ENCODE results near the gene PHF2.

PHF2 gene

DNA sequence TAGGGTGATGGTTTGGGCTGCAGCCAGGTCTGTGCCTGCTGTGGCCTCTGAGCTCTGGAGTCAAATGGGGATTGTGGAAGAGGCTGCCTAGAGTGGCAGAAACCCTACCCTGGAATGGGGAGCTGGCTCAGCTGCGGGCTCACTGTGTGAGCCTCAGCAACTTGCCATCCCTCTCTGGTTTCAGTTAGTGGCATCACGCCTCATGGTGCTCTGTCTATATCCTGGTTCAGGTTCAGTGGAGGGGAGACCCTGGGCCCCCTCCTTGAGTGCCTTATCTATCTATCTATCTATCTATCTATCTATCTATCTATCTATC, 132.6 kb downstream of the PHF2 start:
- Histone ChIP-seq H3K27me3 (no peaks in the 10 kb centered on the region), H3K36me3 (no peaks in the 10 kb centered on the region), H3K4me3 (ENCODE audit: low read depth, low read length) (no peak overlapping the region), H3K4me1 (no peaks in the 10 kb centered on the region), H3K9me3 (no peaks in the 10 kb centered on the region)
- no peak for DNase-seq
- no peak for TF ChIP-seq CTCF (IDR thresholded peaks at IDR 0.05; ENCODE audit: low read depth, low read length)

GRCh38 chr9:93709600-93710369, 133.4 kb downstream of the PHF2 start:
- H3K36me3 ChIP-seq = no peaks in the 10 kb centered on the region
- no peaks in the 10 kb centered on the region for H3K4me1 ChIP-seq
- H3K27me3 ChIP-seq = no peaks in the 10 kb centered on the region
- no peaks in the 10 kb centered on the region for H3K9me3 ChIP-seq
- no peak overlapping the region for H3K4me3 ChIP-seq (ENCODE audit: low read depth, low read length)
- TF ChIP-seq CTCF (IDR thresholded peaks at IDR 0.05; ENCODE audit: low read depth, low read length) = no peak
- no peak for DNase-seq

DNA sequence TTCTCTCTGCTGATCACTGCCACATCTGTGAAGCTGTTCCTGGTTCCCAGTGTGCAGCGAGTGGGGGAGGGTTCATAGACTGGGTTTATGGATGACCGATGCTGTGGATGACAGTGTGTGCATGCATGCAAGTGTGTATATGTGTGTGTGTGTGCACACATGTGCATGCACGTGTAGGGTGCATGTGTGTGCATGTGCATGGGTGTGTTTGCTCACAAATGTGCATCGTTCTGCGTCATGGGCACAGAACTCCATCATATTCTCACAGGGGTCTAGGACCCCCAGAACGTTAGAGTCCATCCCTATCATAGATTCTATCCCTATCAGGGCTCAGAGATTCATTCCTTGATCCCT, 134.0 kb downstream of the PHF2 start:
- H3K27me3 ChIP-seq = no peaks in the 10 kb centered on the region
- DNase-seq = no peak
- no peaks in the 10 kb centered on the region for H3K9me3 ChIP-seq
- TF ChIP-seq CTCF (IDR thresholded peaks at IDR 0.05; ENCODE audit: low read depth, low read length) = no peak
- H3K4me1 ChIP-seq = no peaks in the 10 kb centered on the region
- no peaks in the 10 kb centered on the region for H3K36me3 ChIP-seq
- no peak overlapping the region for H3K4me3 ChIP-seq (ENCODE audit: low read depth, low read length)

- TF ChIP-seq CTCF (IDR thresholded peaks at IDR 0.05; ENCODE audit: low read depth, low read length) = no peak
- Histone ChIP-seq H3K27me3 (no peaks in the 10 kb centered on the region), H3K4me1 (no peaks in the 10 kb centered on the region), H3K4me3 (ENCODE audit: low read depth, low read length) (no peak overlapping the region), H3K36me3 (no peaks in the 10 kb centered on the region), H3K9me3 (no peaks in the 10 kb centered on the region)
- no peak for DNase-seq
Measured at GRCh38 chr9:93711002-93711401, 134.6 kb downstream of the PHF2 start.

DNA sequence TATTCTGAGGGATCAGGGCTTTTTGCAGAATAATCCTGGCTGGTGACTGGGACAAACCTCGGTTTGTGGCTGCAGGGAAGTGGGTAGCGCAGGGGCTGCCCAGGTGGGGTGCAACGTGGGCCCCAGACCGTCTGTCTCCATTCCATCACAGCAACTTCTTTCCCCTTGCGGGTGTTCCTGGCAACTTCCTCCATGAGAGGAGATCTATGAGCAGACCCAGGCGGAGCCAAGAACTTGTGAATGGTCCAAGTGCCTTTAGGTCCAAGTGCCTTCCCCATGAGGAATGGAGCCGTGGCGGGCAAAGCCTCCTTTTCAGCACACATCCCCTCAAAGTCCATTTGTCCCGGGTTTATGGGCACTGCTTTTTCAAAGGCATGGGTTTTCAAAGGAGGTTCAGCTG, 136.5 kb downstream of the PHF2 start:
- DNase-seq = no peak
- TF ChIP-seq CTCF (IDR thresholded peaks at IDR 0.05; ENCODE audit: low read depth, low read length) = no peak
- no peaks in the 10 kb centered on the region for H3K36me3 ChIP-seq
- H3K9me3 ChIP-seq = no peaks in the 10 kb centered on the region
- H3K4me3 ChIP-seq (ENCODE audit: low read depth, low read length) = no peak overlapping the region
- no peaks in the 10 kb centered on the region for H3K4me1 ChIP-seq
- no peaks in the 10 kb centered on the region for H3K27me3 ChIP-seq

- DNase-seq = no peak
- no peak overlapping the region for H3K4me3 ChIP-seq (ENCODE audit: low read depth, low read length)
- no peaks in the 10 kb centered on the region for H3K36me3 ChIP-seq
- H3K27me3 ChIP-seq = no peaks in the 10 kb centered on the region
- TF ChIP-seq CTCF (IDR thresholded peaks at IDR 0.05; ENCODE audit: low read depth, low read length) = no peak
- no peaks in the 10 kb centered on the region for H3K9me3 ChIP-seq
- H3K4me1 ChIP-seq = no peaks in the 10 kb centered on the region
Measured at GRCh38 chr9:93713716-93714115, 137.3 kb downstream of the PHF2 start.
